Trophoblast cell (in vitro differentiated cells and primary cell): ENCODE measurements around the gene ARRDC1.
A peak's percentile ranks its signal among the peaks of the same experiment; 100 is the strongest.

ENCODE experiments used
- DNase-seq, 2 donors: peaks; one replicate each; pipeline ENCODE4 v3.0.0-alpha.2; 2016
- H2AFZ ChIP-seq: 2 replicates; pipeline ENCODE4 v1.6.1; 2013; ENCODE audit warnings: low read length, moderate library complexity, mild to moderate bottlenecking; ENCODE audit not compliant: insufficient read depth, poor library complexity
- H2AK5ac ChIP-seq: 2 replicates; pipeline ENCODE4 v1.6.1; 2013; ENCODE audit warnings: mild to moderate bottlenecking, low read length
- H2BK120ac ChIP-seq: 2 replicates; pipeline ENCODE4 v1.6.1; 2013; ENCODE audit warnings: low read length, mild to moderate bottlenecking, moderate library complexity; ENCODE audit not compliant: insufficient read depth, poor library complexity
- H2BK12ac ChIP-seq: 2 replicates; pipeline ENCODE4 v1.6.1; 2013; ENCODE audit warnings: mild to moderate bottlenecking, low read length, moderate library complexity
- H2BK5ac ChIP-seq: 2 replicates; pipeline ENCODE4 v1.6.1; 2013; ENCODE audit warnings: low read length, low read depth, moderate library complexity, mild to moderate bottlenecking; ENCODE audit not compliant: poor library complexity
- H3K14ac ChIP-seq: 2 replicates; pipeline ENCODE4 v1.6.1; 2013; ENCODE audit warnings: mild to moderate bottlenecking, low read length
- H3K18ac ChIP-seq: 2 replicates; pipeline ENCODE4 v1.6.1; 2013; ENCODE audit warnings: mild to moderate bottlenecking, low read length
- H3K23ac ChIP-seq: 2 replicates; pipeline ENCODE4 v1.6.1; 2013; ENCODE audit warnings: low read length
- H3K27ac ChIP-seq: 2 replicates; pipeline ENCODE4 v1.5.1; 2013; ENCODE audit warnings: low read depth, mild to moderate bottlenecking, inconsistent platforms, low read length, moderate library complexity
- H3K27me3 ChIP-seq: 2 replicates; pipeline ENCODE4 v1.6.1; 2013; ENCODE audit warnings: inconsistent platforms, mild to moderate bottlenecking, low read length, moderate library complexity; ENCODE audit not compliant: insufficient read depth
- H3K36me3 ChIP-seq, 2 experiments: 1 replicate in 1 of 2; 2 replicates in 1 of 2; pipeline ENCODE4 v1.6.1; 2013; ENCODE audit warnings: low read length in 2 of 2, mild to moderate bottlenecking in 2 of 2, moderate library complexity in 1 of 2; ENCODE audit not compliant: insufficient read depth in 2 of 2, control insufficient read depth in 1 of 2
- H3K4ac ChIP-seq: 2 replicates; pipeline ENCODE4 v1.6.1; 2013; ENCODE audit warnings: low read depth, mild to moderate bottlenecking, low read length, moderate library complexity
- H3K4me1 ChIP-seq, 2 experiments: 1 replicate in 1 of 2; 2 replicates in 1 of 2; pipeline ENCODE4 v1.6.1; 2013; ENCODE audit warnings: low read length in 2 of 2, mild to moderate bottlenecking in 2 of 2, moderate library complexity in 1 of 2; ENCODE audit not compliant: insufficient read depth in 2 of 2, control insufficient read depth in 1 of 2
- H3K4me2 ChIP-seq: 2 replicates; pipeline ENCODE4 v1.6.1; 2013; ENCODE audit warnings: inconsistent platforms, mild to moderate bottlenecking, low read length, moderate library complexity
- H3K4me3 ChIP-seq: 2 replicates; pipeline ENCODE4 v1.5.1; 2013; ENCODE audit warnings: mild to moderate bottlenecking, low read depth, low read length, inconsistent platforms
- H3K79me1 ChIP-seq: one replicate; pipeline ENCODE4 v1.6.1; 2013; ENCODE audit warnings: low read length
- H3K79me2 ChIP-seq: 2 replicates; pipeline ENCODE4 v1.6.1; 2013; ENCODE audit warnings: low read length, mild to moderate bottlenecking; ENCODE audit not compliant: control insufficient read depth, insufficient read depth, poor library complexity
- H3K9ac ChIP-seq: 2 replicates; pipeline ENCODE4 v1.6.1; 2013; ENCODE audit warnings: mild to moderate bottlenecking, low read length
- H3K9me3 ChIP-seq: 2 replicates; pipeline ENCODE4 v1.6.1; 2013; ENCODE audit warnings: low read depth, mild to moderate bottlenecking, control low read depth, inconsistent platforms, low read length; ENCODE audit not compliant: insufficient read depth
- H4K12ac ChIP-seq: 2 replicates; pipeline ENCODE4 v1.6.1; 2013; ENCODE audit warnings: low read depth, mild to moderate bottlenecking, low read length, moderate library complexity
- H4K8ac ChIP-seq: 2 replicates; pipeline ENCODE4 v1.6.1; 2013; ENCODE audit warnings: low read depth, mild to moderate bottlenecking, low read length, moderate library complexity
- H4K91ac ChIP-seq: one replicate; pipeline ENCODE4 v1.6.1; 2013; ENCODE audit warnings: low read depth, mild to moderate bottlenecking, low read length, moderate library complexity
- WGBS: extraction: QIAGEN DNeasy Blood & Tissue Kit; methylation state at CpG from one replicate; pipeline ENCODE4 v1.1.7; 2013; ENCODE audit warnings: missing lambda C conversion rate; ENCODE audit not compliant: insufficient read length, insufficient coverage; ENCODE audit errors: extremely low coverage; 5-methylcytosine and 5-hydroxymethylcytosine counted together

The ARRDC1 gene

GRCh38 chr9:137638680-137639079 is 33.2 kb downstream of the ARRDC1 start:
- Histone ChIP-seq H3K4me3 (no peak overlapping the region), H3K79me1 (no peaks in the 10 kb centered on the region), H3K9me3 (no peaks in the 10 kb centered on the region), H2AK5ac (no peak overlapping the region), H2BK5ac (no peak overlapping the region), H3K18ac (no peak overlapping the region), H3K4me2 (no peak overlapping the region), H3K14ac (no peak overlapping the region), H4K91ac (no peak overlapping the region), H3K9ac (peak overlapping the region; percentile 28), H4K8ac (no peak overlapping the region), H2AFZ (no peak overlapping the region), H2BK120ac (no peak overlapping the region), H3K23ac (no peak overlapping the region), H3K79me2 (peaks cover 12% of the 10 kb centered on the region), H2BK12ac (no peak overlapping the region), H3K27ac (no peak overlapping the region), H4K12ac (no peak overlapping the region), H3K4ac (peak overlapping the region; percentile 24), H3K27me3 (no peaks in the 10 kb centered on the region), H3K4me1 (no peaks in the 10 kb centered on the region), H3K36me3 (peaks cover 2 to 6% of the 10 kb centered on the region in 2 experiments)
- no CpG with 5 or more reads among the region's 6 CpGs for WGBS
- no peak for DNase-seq

- H3K9me3 ChIP-seq, result no peaks in the 10 kb centered on the region
- H3K9ac ChIP-seq, result no peak overlapping the region
- no peaks in the 10 kb centered on the region for H3K27me3 ChIP-seq
- no peak overlapping the region for H4K12ac ChIP-seq
- H2AK5ac ChIP-seq, result no peak overlapping the region
- H3K4me2 ChIP-seq, result no peak overlapping the region
- H3K4me1 ChIP-seq, result no peaks in the 10 kb centered on the region
- whole genome bisulfite sequencing, result no CpG with 5 or more reads among the region's 12 CpGs
- no peak overlapping the region for H3K27ac ChIP-seq
- H3K23ac ChIP-seq, result no peak overlapping the region
- H4K8ac ChIP-seq, result no peak overlapping the region
- H3K4ac ChIP-seq, result peak overlapping the region; percentile 95
- H3K79me1 ChIP-seq, result no peaks in the 10 kb centered on the region
- no peak overlapping the region for H2AFZ ChIP-seq
- H3K36me3 ChIP-seq, result peaks cover 6 to 9% of the 10 kb centered on the region in 2 experiments
- peaks cover 14% of the 10 kb centered on the region for H3K79me2 ChIP-seq
- no peak overlapping the region for H3K18ac ChIP-seq
- no peak overlapping the region for H2BK12ac ChIP-seq
- H2BK5ac ChIP-seq, result no peak overlapping the region
- DNase-seq, result no peak
- no peak overlapping the region for H3K14ac ChIP-seq
- no peak overlapping the region for H4K91ac ChIP-seq
- H3K4me3 ChIP-seq, result no peak overlapping the region
- H2BK120ac ChIP-seq, result no peak overlapping the region
These were observed 34.0 kb downstream of the ARRDC1 start for GRCh38 chr9:137639303-137640051.

GRCh38 chr9:137640862-137641261 is 35.4 kb downstream of the ARRDC1 start:
- DNase-seq, result no peak
- H3K14ac ChIP-seq, result no peak overlapping the region
- no peaks in the 10 kb centered on the region for H3K4me1 ChIP-seq
- H2BK120ac ChIP-seq, result no peak overlapping the region
- no peak overlapping the region for H3K18ac ChIP-seq
- WGBS, result no CpG with 5 or more reads among the region's 5 CpGs
- H3K27me3 ChIP-seq, result no peaks in the 10 kb centered on the region
- no peak overlapping the region for H4K91ac ChIP-seq
- H2BK12ac ChIP-seq, result no peak overlapping the region
- H3K27ac ChIP-seq, result no peak overlapping the region
- H4K8ac ChIP-seq, result no peak overlapping the region
- H3K23ac ChIP-seq, result no peak overlapping the region
- peaks cover 14% of the 10 kb centered on the region for H3K79me2 ChIP-seq
- H2AFZ ChIP-seq, result no peak overlapping the region
- H3K4me3 ChIP-seq, result no peak overlapping the region
- no peak overlapping the region for H4K12ac ChIP-seq
- H3K36me3 ChIP-seq, result peaks cover 6 to 9% of the 10 kb centered on the region in 2 experiments
- H3K4ac ChIP-seq, result peak overlapping the region; percentile 52
- no peaks in the 10 kb centered on the region for H3K9me3 ChIP-seq
- no peak overlapping the region for H2AK5ac ChIP-seq
- no peak overlapping the region for H3K4me2 ChIP-seq
- H2BK5ac ChIP-seq, result no peak overlapping the region
- no peak overlapping the region for H3K9ac ChIP-seq
- H3K79me1 ChIP-seq, result no peaks in the 10 kb centered on the region

- Histone ChIP-seq H3K79me2 (peaks cover 14% of the 10 kb centered on the region), H2AK5ac (no peak overlapping the region), H3K4me3 (no peak overlapping the region), H2BK120ac (no peak overlapping the region), H4K91ac (no peak overlapping the region), H3K27ac (no peak overlapping the region), H3K9me3 (peaks cover under 1% of the 10 kb centered on the region), H4K8ac (no peak overlapping the region), H2BK12ac (no peak overlapping the region), H3K18ac (no peak overlapping the region), H2BK5ac (no peak overlapping the region), H3K27me3 (no peaks in the 10 kb centered on the region), H3K4me2 (no peak overlapping the region), H3K14ac (no peak overlapping the region), H3K4ac (peak overlapping the region; percentile 52), H3K79me1 (no peaks in the 10 kb centered on the region), H3K4me1 (peaks cover 0 to 2% of the 10 kb centered on the region in 2 experiments), H4K12ac (no peak overlapping the region), H2AFZ (no peak overlapping the region), H3K36me3 (peaks cover 7 to 9% of the 10 kb centered on the region in 2 experiments), H3K9ac (no peak overlapping the region), H3K23ac (no peak overlapping the region)
- no CpG with 5 or more reads among the region's 10 CpGs for WGBS
- no peak for DNase-seq
These were observed 36.7 kb downstream of the ARRDC1 start for GRCh38 chr9:137642118-137642601.
